Activated gamma-delta T cell treated with anti-CD3 and anti-CD28 coated beads, Interleukin-2, amount 50 U/mL, for 16 hours (primary cell): ENCODE results near the gene RBBP5.

ENCODE experiments used
- DNase-seq: peaks from one replicate; pipeline ENCODE4 v3.0.0-alpha.2; 2020; ENCODE audit warnings: low read depth

RBBP5 gene

GRCh38 chr1:205129447-205130029, 7.8 kb upstream of the RBBP5 start:
- no peak for DNase-seq

GRCh38 chr1:205128050-205128449, 6.3 kb upstream of the RBBP5 start:
- DNase-seq = no peak

- DNase-seq = no peak
These were observed 5.9 kb upstream of the RBBP5 start for GRCh38 chr1:205127646-205128045.

- no peak for DNase-seq
These were observed 2.9 kb upstream of the RBBP5 start for GRCh38 chr1:205124726-205125125.

GRCh38 chr1:205122489-205122882, 708 bp upstream of the RBBP5 start:
- DNase-seq = no peak

GRCh38 chr1:205118752-205119151, 3.0 kb downstream of the RBBP5 start:
- DNase-seq = no peak

- no peak for DNase-seq
These were observed 10.4 kb downstream of the RBBP5 start for GRCh38 chr1:205111354-205111753.

- no peak for DNase-seq
These were observed 12.1 kb downstream of the RBBP5 start for GRCh38 chr1:205109711-205110110.

- no peak for DNase-seq
These were observed 12.5 kb downstream of the RBBP5 start for GRCh38 chr1:205109269-205109668.

- DNase-seq = no peak
These were observed 13.3 kb downstream of the RBBP5 start for GRCh38 chr1:205108464-205108863.

GRCh38 chr1:205107327-205107726, 14.5 kb downstream of the RBBP5 start:
- no peak for DNase-seq

- no peak for DNase-seq
These were observed 19.4 kb downstream of the RBBP5 start for GRCh38 chr1:205102404-205102803.

GRCh38 chr1:205098242-205098641, 23.5 kb downstream of the RBBP5 start:
- no peak for DNase-seq

GRCh38 chr1:205095422-205095821, 26.4 kb downstream of the RBBP5 start:
- no peak for DNase-seq

GRCh38 chr1:205091043-205091740, 30.6 kb downstream of the RBBP5 start:
- no peak for DNase-seq

- no peak for DNase-seq
These were observed 33.4 kb downstream of the RBBP5 start for GRCh38 chr1:205088341-205088740.

GRCh38 chr1:205084360-205084759, 37.4 kb downstream of the RBBP5 start, which contains the start of gene TMEM81:
TSS of gene TMEM81 (minus strand) at chr1:205084460. CDS start at chr1:205084320, 140 bp downstream.
- no peak for DNase-seq

- DNase-seq = no peak
These were observed 39.3 kb downstream of the RBBP5 start for GRCh38 chr1:205082431-205082830.

- no peak for DNase-seq
These were observed 43.9 kb downstream of the RBBP5 start for GRCh38 chr1:205077934-205078311.

- no peak for DNase-seq
These were observed 44.4 kb downstream of the RBBP5 start for GRCh38 chr1:205077158-205077933.

- no peak for DNase-seq
These were observed 45.5 kb downstream of the RBBP5 start for GRCh38 chr1:205076245-205076761.

- no peak for DNase-seq
These were observed 46.1 kb downstream of the RBBP5 start for GRCh38 chr1:205075642-205076155.

- DNase-seq = no peak
These were observed 47.3 kb downstream of the RBBP5 start for GRCh38 chr1:205074513-205074912.
